GM10248 (cell line): ENCODE results near the gene SLC6A6.

ENCODE experiments used
- CTCF ChIA-PET: fragments of 300-600 bp; sonication (Branson Sonifier 250); formaldehyde crosslinking; extraction: SDS; loops from one replicate; lab custom pipeline; 2021; ENCODE audit warnings: antibody characterized with exemption; lab: Yijun Ruan, JAX
- POLR2A ChIA-PET: fragments of 350-650 bp; sonication (Branson Sonifier 250); formaldehyde crosslinking; extraction: SDS; loops from one replicate; lab custom pipeline; 2020; ENCODE audit warnings: antibody characterized with exemption; lab: Yijun Ruan, JAX
- DNase-seq: peaks from one replicate; pipeline ENCODE4 v3.0.0; 2012; ENCODE audit errors: extremely low spot score
- CTCF ChIP-seq: IDR thresholded peaks from 2 replicates; pipeline ENCODE4 v1.5.1; 2012; ENCODE audit warnings: mild to moderate bottlenecking, low read depth; ENCODE audit errors: extremely low read depth, missing control alignments, control extremely low read depth

SLC6A6 gene

GRCh38 chr3:14371573-14372474 lies 30.6 kb upstream of the SLC6A6 start:
- CTCF ChIA-PET = no interaction called here
- peak; percentile 43 for DNase-seq
- POLR2A ChIA-PET = no interaction called here
- no peak for TF ChIP-seq CTCF

GRCh38 chr3:14372587-14372986 lies 29.8 kb upstream of the SLC6A6 start:
- POLR2A ChIA-PET = no interaction called here
- no peak for TF ChIP-seq CTCF
- CTCF ChIA-PET = no interaction called here
- no peak for DNase-seq

GRCh38 chr3:14373753-14374376 lies 28.5 kb upstream of the SLC6A6 start:
- POLR2A ChIA-PET = no interaction called here
- CTCF ChIA-PET = interaction anchor here (1.1 to 2.2 kb wide), 4 partner anchors 9 to 94 kb away, joined by 3 to 6 read pairs (median 5); no protein-coding TSS in a partner anchor
- TF ChIP-seq CTCF = no peak
- no peak for DNase-seq

- POLR2A ChIA-PET = no interaction called here
- DNase-seq = no peak
- TF ChIP-seq CTCF = no peak
- CTCF ChIA-PET = interaction anchor here (1.1 to 2.2 kb wide), 4 partner anchors 9 to 94 kb away, joined by 3 to 6 read pairs (median 5); no protein-coding TSS in a partner anchor
Observed at GRCh38 chr3:14374444-14374883, 27.9 kb upstream of the SLC6A6 start.

GRCh38 chr3:14375192-14375591 lies 27.2 kb upstream of the SLC6A6 start:
- CTCF ChIA-PET = interaction anchor here (1.2 to 2.2 kb wide), 3 partner anchors 10 to 93 kb away, joined by 4 to 6 read pairs (median 6); no protein-coding TSS in a partner anchor
- POLR2A ChIA-PET = no interaction called here
- DNase-seq = no peak
- TF ChIP-seq CTCF = no peak

GRCh38 chr3:14376348-14377043 lies 25.9 kb upstream of the SLC6A6 start:
- TF ChIP-seq CTCF = no peak
- ChIA-PET POLR2A (no interaction called here), CTCF (interaction anchor here (1.7 to 2.2 kb wide), 2 partner anchors 8 to 15 kb away, joined by 6 read pairs; no protein-coding TSS in a partner anchor)
- no peak for DNase-seq
